GM10266 (cell line): Measurements from ENCODE around the gene SBK3.

Source experiments
- DNase-seq: peaks from one replicate; pipeline ENCODE4 v3.0.0; 2012; ENCODE audit errors: extremely low spot score
- TF ChIP-seq, protein P1 (sequence below): IDR thresholded peaks from 2 replicates; pipeline ENCODE4 v1.5.1; 2012; ENCODE audit warnings: mild to moderate bottlenecking, low read depth; ENCODE audit not compliant: control insufficient read depth, insufficient read depth; ENCODE audit errors: missing control alignments

The SBK3 gene

DNA sequence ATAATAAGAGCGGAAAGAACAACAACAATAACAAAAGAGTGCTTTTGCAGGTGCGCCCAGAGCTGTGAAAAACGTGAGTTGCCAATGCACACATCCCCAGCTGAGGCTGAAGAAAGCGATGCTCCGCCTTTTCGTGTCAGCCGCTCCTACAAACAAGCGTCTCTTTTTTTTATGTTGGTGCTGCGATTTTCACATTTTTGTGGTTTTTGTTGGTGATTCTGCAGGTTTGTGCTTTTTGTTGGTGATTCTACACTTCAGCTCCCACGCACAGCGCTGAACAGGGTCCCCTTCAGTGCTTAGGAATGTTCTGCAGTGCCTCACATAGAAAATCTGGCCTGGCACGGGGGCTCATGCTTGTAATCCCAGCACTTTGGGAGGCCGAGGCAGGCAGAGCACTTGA lies 7.3 kb upstream of the SBK3 start:
- TF ChIP-seq, protein P1, sequence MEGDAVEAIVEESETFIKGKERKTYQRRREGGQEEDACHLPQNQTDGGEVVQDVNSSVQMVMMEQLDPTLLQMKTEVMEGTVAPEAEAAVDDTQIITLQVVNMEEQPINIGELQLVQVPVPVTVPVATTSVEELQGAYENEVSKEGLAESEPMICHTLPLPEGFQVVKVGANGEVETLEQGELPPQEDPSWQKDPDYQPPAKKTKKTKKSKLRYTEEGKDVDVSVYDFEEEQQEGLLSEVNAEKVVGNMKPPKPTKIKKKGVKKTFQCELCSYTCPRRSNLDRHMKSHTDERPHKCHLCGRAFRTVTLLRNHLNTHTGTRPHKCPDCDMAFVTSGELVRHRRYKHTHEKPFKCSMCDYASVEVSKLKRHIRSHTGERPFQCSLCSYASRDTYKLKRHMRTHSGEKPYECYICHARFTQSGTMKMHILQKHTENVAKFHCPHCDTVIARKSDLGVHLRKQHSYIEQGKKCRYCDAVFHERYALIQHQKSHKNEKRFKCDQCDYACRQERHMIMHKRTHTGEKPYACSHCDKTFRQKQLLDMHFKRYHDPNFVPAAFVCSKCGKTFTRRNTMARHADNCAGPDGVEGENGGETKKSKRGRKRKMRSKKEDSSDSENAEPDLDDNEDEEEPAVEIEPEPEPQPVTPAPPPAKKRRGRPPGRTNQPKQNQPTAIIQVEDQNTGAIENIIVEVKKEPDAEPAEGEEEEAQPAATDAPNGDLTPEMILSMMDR = no peak
- no peak for DNase-seq

GRCh38 chr19:55552206-55552605 lies 6.9 kb upstream of the SBK3 start:
- TF ChIP-seq, protein P1 = no peak
- no peak for DNase-seq

DNA sequence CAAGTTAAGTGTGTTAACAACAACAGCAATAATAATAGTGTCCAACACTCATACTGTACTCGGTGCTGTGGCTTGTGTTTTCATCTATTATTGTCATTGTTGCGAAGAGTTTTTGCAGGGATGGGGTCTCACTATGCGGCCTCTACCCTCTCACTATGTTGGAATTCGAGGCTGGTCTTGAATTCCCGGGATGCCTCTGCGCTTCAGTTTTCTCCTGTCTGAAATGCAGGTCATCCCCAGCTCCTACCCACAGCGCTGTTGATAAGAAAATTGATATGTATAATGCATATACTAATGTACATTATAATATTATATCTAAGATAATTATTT lies 4.9 kb upstream of the SBK3 start:
- TF ChIP-seq, protein P1 = no peak
- no peak for DNase-seq

DNA sequence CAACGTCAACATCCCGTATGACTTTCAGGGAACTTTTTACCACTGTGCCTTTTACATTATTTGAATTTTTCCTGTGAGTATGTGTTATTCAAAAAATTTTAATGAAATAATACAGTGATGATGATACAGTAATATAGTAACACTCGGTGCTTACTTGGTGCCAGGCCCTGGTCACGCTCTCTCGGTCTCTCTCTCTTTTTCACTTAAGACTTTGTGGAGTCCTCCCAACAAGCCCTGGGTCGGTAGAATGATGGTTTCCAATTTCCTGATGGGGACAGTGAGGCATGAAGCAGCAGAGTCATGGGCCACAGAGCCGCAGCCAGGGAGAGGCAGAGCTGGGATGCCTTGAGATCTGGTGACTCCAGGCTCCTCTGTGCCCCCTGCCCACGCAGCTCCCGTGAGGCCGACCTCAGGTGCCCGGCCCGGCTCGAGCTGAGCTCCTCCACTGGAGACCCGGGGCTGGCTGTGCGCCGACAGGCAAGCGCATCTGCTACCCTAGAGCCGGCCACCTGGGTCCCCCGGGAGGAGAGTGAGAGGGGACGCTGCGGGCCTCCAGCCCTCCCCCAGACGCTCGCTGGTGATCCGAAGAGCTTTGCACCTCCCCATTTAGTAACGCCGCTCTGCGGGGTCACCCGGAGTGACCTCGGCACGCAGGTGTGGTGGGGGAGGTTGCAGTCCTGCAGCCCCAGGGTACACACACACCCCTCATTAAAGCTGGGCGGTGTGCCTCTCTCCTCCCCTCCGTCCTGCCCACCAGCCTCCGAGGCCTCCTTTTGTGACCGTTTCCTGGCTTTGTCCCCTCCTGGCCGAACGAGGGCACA lies 4.4 kb upstream of the SBK3 start:
- DNase-seq = no peak
- TF ChIP-seq, protein P1 = no peak

DNA sequence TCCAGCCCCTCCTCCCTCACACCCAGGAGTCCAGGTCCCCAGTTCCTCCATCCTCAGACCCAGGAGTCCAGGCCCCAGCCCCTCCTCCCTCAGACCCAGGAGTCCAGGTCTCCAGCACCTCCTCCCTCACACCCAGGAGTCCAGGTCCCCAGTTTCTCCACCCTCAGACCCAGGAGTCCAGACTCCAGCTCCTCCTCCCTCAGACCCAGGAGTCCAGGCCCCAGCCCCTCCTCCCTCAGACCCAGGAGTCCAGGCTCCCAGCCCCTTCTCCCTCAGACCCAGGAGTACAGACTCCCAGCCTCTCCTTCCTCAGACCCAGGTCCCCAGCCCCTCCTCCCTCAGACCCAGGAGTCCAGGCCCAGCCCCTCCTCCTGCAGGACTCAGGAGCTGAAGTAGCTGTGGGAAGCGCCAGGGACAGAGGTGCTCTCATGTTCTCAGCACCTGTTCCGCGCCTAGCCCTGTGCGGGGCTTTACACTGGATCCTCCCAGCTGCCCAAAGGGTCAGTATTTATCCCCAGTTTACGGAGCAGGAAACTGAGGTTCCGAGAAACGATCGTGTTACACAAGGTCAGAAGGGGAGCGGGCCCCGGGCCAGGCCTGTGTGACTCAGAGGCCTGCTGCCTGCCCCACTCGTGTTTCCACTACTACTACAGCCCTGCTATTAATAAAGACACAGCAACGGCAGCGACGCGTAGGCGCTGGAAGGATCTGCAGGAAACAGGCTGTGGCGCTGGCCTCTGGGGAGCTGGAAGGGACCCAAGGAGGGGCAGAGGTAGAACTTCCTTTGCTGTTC lies 1.7 kb upstream of the SBK3 start:
- no peak for DNase-seq
- TF ChIP-seq, protein P1 = no peak

- TF ChIP-seq, protein P1 = no peak
- no peak for DNase-seq
Observed at GRCh38 chr19:55546011-55546410, 668 bp upstream of the SBK3 start.
